GM15510 (cell line): ENCODE measurements around the gene PCSK7.

Experiments
- POLR2A ChIP-seq: IDR thresholded peaks from 3 replicates; pipeline ENCODE4 v1.6.1; 2011; ENCODE audit warnings: borderline replicate concordance; ENCODE audit not compliant: insufficient read length; ENCODE audit errors: extremely low read depth

Gene PCSK7

GRCh38 chr11:117193130-117194020, 38.5 kb downstream of the PCSK7 start:
- TF ChIP-seq POLR2A = no peak

GRCh38 chr11:117192401-117192875, 39.4 kb downstream of the PCSK7 start:
- no peak for TF ChIP-seq POLR2A

GRCh38 chr11:117191680-117192400, 40.0 kb downstream of the PCSK7 start:
- TF ChIP-seq POLR2A = no peak

- no peak for TF ChIP-seq POLR2A
Observed at GRCh38 chr11:117189941-117190544, 41.8 kb downstream of the PCSK7 start.

- no peak for TF ChIP-seq POLR2A
Observed at GRCh38 chr11:117189191-117189940, 42.5 kb downstream of the PCSK7 start.

- TF ChIP-seq POLR2A = no peak
Observed at GRCh38 chr11:117188620-117189081, 43.2 kb downstream of the PCSK7 start.

GRCh38 chr11:117187799-117188481, 43.9 kb downstream of the PCSK7 start:
- TF ChIP-seq POLR2A = no peak

- no peak for TF ChIP-seq POLR2A
Observed at GRCh38 chr11:117187428-117187798, 44.5 kb downstream of the PCSK7 start.

GRCh38 chr11:117187007-117187406, 44.9 kb downstream of the PCSK7 start:
- TF ChIP-seq POLR2A = no peak

- no peak for TF ChIP-seq POLR2A
Observed at GRCh38 chr11:117186431-117186761, 45.5 kb downstream of the PCSK7 start.

GRCh38 chr11:117185736-117186430, 46.0 kb downstream of the PCSK7 start:
- TF ChIP-seq POLR2A = no peak

- no peak for TF ChIP-seq POLR2A
Observed at GRCh38 chr11:117183724-117184349, 48.0 kb downstream of the PCSK7 start.

- no peak for TF ChIP-seq POLR2A
Observed at GRCh38 chr11:117182551-117182935, 49.3 kb downstream of the PCSK7 start.
